NOMO-1 treated with dmso at 0.1 percent for 144 hours (cell line): ENCODE measurements around the gene HPCAL1.
"Not testable (repeated sequence)": the region's sequence is repeated elsewhere in the genome, so short reads cannot be mapped to it uniquely, and the experiment has no call there.

Experiments
- DNase-seq: peaks from one replicate; lab custom pipeline; 2025; ENCODE audit not compliant: unreplicated experiment; lab: John Stamatoyannopoulos, UW

HPCAL1 gene

DNA sequence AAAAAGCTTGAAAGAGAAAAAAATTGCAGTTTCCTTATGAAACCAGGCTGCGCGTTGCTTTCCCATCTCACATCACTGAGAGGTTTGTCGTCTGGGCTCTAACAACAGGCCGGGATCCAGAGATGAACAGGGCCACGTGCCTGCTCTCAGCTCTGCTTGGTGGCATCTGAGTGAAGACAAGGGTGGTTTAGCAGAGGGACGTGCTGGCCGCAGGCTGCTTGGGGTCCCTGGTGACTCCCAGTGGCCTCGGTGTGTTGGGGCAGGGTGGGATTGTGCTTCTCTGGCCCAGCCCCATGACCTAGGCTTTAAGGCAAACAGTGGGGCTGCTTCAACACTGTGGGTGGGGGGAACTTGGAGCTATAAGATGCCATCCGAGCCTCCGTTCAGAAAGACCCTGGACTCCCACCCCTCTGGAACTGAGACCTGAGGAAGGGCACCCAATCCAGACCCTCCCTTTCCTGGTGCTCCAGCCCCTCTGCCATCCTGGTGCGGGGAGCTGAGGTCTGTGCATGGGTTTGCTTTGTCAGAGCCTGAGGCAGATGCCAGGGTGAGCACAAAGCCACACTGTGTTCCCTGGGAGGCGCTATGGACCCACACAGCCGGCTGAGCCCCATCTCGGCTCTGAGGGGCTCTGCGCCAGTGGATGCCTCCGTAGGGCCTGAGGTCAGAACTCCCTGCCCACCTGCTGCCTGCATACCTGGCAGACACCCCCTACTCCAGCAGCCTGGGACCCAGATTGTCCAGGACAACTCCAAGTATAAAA, 18.4 kb upstream of the HPCAL1 start:
- no peak for DNase-seq

DNA sequence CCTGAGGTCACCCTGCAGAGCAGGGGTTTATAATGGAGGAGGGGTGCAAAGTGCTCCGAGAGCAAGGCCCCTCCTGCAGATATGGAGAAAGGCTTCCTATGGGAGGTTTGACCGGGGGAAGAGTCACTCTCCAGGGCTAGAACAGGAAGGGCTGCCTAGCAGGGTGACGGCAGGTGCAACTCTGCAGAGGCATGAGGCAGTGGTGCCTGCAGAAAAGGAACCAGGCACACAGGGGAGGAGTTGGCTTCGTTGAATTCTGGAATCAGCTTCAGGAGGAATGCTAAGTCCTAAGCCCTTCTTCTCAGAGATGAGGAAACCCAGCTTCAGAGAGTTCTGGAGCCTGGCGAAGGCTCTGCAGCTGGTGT, 17.5 kb upstream of the HPCAL1 start:
- DNase-seq: no peak

DNA sequence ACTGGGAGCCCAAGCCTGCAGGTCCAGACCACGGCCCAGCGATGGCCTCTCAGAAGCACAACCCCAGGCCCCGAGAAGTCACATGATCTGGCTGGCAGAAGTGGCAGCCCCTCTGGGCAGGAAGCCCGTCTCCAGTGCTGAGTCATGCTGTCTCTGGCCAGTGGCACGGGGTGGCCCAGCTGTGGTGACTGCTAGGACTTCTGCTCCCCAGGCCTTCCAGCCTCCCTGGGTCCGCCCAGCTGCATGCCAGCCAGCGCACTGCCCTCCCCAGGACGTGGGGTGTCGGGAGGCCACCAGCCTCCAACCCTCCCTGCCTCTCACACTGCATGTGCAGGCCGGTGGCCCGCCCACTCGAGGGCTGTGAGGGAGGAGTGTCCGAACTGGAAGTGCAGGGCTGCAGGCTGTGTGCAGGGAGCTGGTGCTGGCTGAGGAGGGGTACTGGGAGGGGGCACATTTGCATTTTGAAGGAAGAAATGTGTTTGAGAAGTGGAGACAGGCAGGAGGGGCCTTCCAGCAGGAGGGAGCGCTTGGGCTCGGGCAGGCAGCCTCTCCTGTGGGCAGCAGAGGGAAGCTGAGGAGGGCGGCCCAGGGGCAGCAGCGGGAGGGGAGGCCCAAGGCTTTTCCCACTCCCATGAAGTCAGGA, 17.0 kb upstream of the HPCAL1 start:
- peak; percentile 61 for DNase-seq

DNA sequence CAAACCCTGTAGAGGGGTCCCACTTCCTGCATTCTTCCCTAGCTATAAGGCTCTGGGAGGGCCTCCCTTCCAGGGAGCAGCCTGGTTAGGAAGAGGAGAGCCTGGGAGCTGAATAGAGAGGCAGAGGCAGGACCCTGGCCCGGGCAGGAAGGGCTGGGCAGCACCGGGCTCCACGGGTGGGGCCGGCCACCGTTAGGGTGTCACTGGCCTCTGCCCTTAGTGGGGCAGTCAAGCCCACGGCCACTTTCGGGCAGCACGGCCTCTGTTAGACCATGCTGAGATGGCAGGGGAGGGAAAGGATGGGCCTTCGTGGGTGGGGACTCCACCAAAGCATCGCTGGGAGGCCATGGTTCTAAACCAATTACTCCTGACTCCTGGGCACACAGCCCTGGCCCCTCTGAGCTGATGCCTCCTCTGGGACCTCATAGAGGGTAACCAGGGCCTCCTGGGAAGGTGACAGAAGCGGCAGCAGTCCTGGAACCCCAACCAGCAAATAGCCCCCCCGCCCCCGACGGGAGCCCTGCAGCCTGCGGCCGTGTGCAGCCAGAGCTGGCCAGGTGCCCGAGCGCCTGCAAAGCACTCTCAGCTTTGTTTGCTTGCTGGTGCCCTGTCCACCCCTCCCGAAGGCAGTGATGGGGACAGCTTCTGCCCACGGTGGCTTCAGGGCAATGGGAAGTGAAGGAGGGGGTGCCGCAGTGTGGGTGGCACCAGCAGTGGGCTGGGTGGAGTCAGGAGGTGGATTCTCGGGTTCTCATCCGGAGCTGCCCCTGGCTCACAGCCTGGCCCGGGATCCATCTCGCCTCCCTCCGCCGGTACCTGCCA, 16.3 kb upstream of the HPCAL1 start:
- no peak for DNase-seq

DNA sequence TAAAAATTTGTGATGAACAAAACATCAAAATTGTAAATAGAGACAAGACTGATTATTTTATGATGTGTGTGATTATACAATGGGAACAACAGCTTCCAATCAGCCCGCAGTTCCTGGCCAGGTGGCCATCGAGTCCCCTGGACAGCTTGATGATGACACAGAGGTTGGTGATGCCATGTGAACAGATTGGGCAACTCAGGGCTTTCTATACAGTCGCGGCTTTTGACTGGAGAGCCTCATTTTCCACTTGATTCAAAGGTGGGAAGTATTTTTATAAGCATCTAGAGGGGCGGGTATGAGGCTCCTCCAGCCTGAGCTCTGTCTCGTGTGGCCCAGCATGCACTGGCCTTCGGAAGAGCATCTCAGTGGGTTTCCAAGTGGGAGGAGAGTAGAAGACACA, 14.9 kb upstream of the HPCAL1 start:
- no peak for DNase-seq

DNA sequence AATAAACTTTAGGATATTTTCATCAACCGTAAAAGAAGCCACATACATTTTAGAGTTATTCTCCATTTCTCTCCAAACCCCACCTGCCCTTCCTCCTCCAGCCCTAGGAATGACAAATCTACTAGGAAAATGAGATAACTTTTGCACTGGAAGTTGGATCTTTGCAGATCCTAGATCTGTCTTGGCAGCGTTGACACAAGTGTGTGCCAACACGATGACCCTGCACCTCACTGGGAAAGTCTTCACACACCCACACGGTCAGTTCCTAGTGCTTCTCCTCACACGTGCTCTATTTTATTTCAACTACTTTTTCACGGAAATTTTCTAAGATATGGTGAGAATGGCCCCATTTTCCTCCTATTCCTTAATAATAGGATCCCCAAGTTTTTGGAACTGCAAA, 14.1 kb upstream of the HPCAL1 start:
- no peak for DNase-seq

DNA sequence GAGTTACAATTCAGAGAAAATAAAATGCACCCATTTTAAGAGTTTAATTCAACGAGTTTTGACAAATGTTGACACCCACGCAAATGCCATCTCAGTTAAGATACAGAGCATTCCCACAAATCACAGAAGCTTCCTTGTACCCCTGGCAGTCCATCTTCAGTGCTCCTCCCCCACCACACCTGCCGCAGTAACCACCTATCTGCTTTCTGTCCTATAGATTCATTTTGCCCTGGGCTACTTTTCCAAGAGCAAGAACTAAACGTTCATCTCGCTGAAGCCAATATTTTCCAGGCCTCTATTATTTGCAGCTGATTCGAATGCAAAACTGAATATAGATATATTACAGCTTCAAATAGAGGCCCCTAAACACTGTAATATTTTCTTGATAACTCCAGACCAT, 13.4 kb upstream of the HPCAL1 start:
- DNase-seq: no peak

DNA sequence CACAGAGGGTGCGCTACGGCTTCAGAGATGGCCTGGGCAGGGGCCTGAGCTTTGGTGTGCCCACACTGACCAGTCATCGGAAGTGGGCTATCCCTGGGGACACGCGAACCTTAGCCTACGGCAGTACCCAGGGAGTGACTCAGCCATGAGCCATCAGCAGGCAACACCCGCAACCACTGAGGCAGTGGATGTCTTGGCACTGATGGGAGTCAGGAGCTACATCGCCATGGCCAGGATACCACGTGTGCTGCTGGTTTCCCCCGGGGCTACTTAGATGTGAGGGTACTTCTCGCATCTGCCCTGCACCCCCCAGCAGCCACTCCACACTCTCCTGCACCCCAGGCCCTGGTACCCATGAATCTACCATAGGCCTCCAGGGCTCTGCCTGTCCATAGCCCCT, 12.8 kb upstream of the HPCAL1 start:
- DNase-seq: no peak

DNA sequence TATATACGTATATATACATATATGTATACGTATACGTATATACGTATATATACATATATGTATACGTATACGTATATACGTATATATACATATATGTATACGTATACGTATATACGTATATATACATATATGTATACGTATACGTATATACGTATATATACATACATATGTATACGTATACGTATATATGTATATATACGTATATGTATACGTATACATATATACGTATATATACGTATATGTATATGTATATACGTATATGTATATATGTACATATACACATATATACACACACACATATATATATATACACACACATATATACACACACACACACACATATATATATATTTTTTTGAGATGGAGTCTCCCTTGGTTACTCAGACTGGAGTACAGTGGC, 11.3 kb upstream of the HPCAL1 start:
- not testable (repeated sequence) for DNase-seq

DNA sequence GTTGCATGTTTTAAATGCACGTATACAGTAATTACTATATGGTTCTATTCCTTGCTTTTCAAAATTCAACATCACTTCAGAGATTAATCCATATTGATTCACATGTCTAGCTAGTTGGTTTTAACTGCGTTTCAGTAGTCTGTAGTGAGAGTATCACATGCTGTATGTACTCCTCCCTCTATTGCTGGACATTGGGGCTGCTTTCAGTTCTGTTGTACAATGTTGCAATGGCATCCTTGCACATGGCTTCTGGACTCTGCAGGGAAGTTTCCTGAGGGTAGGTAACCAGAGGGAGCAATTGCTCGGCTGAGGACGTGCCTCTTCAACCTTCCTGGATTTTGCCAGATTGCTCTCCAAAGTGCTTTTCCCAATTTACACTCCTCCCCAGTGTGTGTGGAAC, 10.7 kb upstream of the HPCAL1 start:
- no peak for DNase-seq

DNA sequence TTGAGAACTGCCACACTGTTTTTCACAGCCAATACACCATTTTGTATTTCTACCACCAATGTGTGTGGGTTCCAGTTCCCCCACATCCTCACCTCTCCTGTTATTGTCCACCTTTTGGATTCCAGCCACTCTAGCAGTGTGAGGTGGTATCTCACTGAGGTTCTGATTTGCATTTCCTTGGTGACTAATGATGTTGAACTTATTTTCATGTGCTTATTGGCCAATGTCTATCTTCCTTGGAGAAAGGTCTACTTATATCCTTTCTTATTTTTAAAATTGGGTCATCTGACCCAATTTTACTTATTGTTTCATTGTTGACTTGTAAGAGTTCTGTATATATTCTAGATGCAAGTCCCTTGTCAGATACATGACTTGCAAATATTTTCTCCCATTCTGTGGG, 9.1 kb upstream of the HPCAL1 start:
- DNase-seq: no peak

DNA sequence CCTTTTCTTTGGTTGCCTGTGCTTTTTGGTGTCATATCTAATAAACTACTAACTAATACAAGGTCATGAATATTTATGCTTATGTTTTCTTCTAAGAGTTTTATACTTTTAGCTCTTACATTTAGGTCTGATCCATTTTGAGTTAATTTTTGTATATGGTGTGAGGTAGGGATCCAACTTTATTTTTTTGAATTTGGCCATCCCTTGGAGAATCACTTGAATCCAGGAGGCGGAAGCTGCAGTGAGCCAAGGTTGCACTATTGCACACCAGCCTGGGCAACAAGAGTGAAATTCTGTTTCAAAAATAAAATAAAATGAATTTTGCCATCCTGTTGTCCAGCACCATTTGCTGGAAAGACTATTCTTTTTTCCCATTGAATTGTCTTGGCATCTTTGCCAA, 8.6 kb upstream of the HPCAL1 start:
- no peak for DNase-seq

DNA sequence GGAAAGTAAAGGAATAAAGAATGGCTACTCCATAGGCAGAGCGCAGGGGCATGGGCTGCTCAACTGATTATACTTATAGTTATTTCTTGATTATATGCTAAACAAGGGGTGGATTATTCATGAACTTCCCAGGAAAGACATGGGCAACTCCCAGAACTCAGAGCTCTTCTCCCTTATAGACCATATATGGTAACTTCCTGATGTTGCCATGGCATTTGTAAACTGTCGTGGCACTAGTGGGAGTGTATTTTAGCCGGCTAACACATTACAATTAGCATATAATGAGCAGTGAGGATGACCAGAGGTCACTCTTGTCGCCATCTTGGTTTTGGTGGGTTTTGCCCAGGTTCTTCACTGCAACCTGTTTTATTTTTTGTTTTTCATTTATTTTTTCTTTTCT, 7.1 kb upstream of the HPCAL1 start:
- DNase-seq: not testable (repeated sequence)

DNA sequence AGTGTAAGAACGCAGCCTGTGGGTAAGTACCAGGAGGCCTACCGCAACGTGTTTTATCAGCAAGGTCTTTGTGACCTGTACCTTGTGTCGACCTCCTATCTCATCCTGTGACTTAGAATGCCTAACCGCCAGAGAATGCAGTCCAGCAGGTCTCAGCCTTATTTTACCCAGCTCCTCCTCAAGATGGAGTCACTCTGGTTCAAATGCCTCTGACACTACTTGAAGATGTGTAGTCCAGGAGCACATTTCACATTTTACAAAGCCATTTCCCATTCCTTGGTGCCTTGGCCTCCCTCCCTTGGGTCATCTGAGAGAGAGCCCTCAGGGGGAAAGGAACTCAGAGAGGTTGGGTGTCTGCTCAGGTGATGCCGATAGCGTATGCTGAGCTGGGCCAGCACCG, 6.6 kb upstream of the HPCAL1 start:
- DNase-seq: no peak

DNA sequence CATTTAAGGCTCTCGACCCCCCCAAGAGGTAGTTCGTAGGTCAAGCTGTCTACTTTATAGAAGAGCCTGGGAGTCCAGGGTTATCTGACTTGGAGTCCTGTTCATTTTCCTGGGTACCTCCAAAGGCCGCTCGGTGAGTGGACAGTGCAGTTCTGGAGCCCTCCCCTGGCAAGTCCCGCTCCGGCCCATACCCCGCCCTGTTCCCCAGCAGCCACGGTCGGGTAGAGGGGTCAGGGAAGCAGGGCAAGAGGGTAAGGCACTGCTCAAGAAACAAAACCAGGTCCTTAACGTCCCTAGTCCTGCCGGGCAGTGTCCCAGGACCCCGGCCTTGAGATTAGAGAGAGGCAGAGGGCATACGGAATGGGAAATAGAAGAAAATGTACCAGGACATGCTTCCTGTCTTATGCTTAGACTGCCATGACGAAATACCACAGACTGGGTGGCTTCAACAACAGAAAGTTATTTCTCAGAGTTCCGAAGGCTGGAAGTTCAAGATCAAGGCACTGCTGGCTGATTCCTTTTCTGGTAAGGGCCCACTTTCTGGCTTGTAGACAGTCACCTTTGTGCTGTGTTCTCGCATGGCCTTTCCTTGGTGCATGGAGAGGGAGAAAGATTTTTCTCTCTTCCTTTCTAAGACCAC, 5.4 kb upstream of the HPCAL1 start:
- DNase-seq: no peak

DNA sequence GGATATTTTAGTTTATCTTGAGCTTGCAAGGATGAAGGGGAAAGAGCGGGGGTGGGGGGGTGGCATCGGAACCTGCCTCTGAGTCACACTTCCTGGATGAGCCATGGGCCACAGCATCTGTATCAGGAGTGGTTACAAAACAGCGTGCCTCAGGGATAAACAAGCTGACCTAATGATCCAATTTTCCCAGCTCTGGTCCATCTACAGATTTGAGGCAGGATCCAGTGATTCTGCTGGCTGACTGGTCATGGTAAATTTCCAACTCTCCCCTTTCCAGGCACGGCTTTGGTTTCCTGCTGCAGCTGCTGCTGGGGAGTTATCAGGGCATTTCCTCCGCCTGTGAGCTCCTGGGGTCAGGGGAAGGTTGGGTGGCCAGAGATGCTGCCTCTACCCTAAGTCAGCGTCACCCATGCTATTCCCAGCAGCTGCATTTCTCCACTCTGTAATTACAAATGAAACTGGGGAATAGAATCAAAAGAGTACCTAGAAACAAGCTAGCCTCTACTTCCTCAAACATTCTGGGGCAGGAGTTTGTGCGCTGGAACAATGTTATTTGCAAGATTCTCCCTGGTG, 4.7 kb upstream of the HPCAL1 start:
- no peak for DNase-seq

DNA sequence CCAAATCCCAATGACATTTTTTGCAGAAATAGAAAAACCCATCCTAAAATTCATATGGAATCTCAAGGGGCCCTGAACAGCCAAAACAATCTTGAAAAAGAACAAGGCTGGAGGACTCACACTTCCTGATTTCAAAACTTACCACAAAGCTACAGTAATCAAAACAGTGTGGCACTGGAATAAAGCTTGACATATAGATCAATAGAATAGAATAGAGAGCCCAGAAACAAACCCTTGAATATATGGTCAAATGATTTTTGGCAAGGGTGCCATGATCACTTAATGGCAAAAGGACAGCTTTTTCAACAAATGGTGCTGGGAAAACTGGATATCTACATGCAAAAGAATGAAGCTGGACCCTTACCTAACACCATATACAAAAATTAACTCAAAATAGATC, 3.9 kb upstream of the HPCAL1 start:
- not testable (repeated sequence) for DNase-seq

DNA sequence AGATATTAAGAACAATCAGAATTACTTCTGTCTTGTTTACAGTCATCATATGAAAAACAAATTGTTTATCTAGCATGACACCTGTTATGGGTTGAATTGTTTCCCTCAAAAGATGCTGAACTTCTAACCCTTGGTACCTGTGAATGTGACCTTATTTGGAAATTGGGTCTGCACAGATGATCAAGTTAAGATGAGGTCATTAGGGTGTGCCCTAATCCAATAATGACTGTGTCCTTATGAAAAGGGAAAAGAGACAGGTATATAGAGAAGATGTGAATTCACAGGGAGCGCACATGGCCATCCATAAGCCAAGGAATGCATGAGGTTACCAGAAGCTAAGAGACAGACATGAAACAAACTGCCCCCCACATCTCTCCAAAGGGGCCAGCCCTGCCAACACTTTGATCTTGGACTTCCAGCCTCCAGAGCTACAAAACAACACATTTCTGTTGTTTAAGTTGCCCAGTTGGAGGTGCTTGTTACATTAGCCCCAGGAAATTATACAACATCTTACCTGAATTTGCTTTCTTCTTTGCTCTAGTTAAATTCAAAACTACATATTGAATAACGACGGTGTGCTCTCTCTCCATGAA, 2.3 kb upstream of the HPCAL1 start:
- no peak for DNase-seq

DNA sequence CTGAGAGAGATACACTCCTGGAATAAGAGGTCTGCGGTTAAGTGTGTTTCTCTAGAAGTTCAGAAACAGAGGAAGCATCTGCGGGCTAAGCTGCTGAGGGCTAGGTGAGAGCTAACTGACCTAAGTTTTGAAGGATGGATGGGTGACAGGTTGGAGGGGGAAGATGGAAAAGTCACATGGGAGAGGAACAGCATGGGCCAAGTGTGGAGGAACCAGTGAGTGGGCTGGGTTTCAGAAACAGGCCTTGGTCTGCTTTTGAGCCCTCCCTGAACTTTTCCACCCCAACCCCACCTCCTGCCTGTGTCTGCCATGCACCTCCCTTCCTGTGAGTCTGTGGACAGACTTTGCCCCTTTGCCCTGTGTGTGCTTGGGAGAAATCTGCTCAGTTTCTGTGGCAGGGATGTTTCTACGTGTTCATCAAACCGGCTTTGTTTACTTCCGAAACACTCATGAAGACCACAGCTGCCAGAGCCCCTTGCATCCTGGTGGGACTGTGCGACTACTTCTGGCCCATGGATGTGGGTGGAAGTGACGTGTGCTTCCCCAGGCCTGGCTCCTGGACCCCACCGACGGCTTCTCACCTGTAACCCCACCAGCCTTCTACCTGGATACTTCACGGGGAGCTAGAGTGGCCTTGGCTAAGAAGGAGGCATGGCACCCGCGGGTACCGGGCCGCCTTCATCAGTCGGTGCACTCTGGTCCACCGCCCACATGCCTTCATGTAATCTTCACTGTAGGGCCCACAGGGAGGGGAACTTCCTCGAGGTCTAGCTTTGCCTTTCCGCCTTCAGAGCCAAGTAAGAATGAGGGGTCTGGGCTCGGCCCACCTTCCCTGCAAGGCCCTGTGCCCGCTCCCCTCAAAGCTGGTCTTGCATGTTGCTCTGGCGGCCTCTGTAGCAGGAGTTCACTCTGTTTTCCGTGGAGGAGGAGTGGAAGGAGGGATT, 1.4 kb upstream of the HPCAL1 start:
- no peak for DNase-seq

DNA sequence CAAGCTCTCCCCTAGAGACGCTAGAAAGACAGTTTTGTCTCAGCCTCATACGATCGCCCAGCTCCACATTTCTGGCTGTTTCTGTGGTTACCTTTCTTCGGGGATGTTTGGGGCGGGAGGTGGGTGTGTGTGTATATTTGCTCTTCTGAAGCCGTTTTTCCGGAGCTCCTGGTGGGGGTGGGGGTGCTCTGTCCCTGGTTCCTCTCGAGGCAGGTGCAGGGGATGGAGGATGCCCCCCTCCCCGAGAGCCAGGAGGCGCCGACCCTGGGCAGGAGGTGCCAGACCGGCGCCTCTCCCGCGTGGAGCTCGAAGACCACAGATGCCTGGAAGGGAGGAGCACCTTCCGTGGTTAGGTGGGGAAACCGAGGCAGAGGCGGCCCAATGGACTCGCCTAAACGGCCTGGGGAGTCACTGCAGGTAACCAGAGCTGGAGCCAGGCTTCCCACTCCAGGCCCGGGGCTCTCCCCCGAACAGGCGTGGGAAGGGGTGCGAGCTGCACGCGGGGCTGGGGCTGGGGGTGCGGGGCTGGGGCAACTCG, 694 bp upstream of the HPCAL1 start:
- no peak for DNase-seq
